Iris pigment epithelial cell (primary cell): ENCODE data around the gene PPP6C.
"Not testable (repeated sequence)": the region's sequence is repeated elsewhere in the genome, so short reads cannot be mapped to it uniquely, and the experiment has no call there.

Experiments used
- DNase-seq: peaks from one replicate; pipeline ENCODE4 v3.0.0-alpha.2; 2011; ENCODE audit warnings: low read depth

The PPP6C gene

GRCh38 chr9:125181756-125182155 is 7.8 kb downstream of the PPP6C start:
- DNase-seq: not testable (repeated sequence)

- no peak for DNase-seq
Observed at GRCh38 chr9:125180876-125181275, 8.7 kb downstream of the PPP6C start.

GRCh38 chr9:125179776-125180175 is 9.8 kb downstream of the PPP6C start:
- DNase-seq: not testable (repeated sequence)

DNA sequence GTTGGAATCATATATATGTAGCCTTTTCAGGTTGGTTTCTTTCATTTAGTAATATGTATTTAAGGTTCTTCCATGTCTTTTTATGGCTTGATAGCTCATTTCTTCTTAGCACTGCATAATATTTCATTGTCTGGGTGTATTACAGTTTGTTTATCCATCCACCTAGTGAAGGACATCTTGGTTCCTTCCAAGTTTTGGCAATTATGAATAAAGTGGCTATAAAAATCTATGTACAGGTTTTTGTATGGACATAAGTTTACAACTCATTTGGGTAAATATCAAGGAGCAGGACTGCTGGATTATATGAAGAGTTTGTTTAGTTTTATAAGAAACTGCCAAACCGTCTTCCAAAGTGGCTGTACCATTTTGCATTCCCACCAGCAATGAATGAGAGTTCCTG is 11.7 kb downstream of the PPP6C start:
- DNase-seq: no peak

DNA sequence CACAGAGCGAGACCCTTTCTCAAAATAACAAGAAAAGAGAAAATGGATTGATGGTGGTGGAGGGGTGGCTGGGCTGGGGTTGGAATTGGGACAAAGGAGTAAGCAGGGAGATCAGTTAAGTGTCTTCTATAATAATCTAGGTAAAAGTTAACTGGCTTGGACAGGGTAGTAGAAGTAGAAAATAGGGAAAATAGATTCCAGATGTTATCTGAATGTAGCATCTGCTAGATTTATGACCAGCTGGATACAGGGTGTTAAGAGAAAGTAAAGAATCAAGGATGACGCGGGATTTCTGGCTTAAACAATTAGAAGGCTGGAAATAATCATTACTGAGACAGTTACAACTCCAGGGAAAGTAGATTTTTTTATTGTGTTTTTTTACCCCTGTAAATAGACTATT is 13.0 kb downstream of the PPP6C start:
- DNase-seq: no peak

GRCh38 chr9:125172031-125172755 is 17.4 kb downstream of the PPP6C start:
- DNase-seq: peak; percentile 77

DNA sequence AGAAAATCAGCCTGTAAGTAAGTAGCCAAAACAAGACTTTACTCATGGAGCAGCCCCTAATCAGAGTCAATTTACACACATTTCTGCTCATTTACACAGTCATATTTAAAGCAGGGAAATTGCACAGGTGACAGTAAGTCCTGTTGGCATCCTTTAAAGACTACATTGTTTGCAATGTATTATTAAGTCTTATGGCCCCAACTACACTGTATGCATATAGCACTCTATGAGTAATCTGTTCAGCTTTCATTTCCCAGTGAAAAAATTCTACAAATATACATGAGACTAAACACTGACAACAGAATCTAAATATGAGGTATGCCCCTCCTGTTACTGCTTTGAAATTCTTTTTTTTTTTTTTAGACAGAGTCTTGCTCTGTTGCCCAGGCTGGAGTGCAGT is 19.7 kb downstream of the PPP6C start:
- peak; percentile 28 for DNase-seq

GRCh38 chr9:125166762-125167161 is 22.8 kb downstream of the PPP6C start:
- DNase-seq: no peak

DNA sequence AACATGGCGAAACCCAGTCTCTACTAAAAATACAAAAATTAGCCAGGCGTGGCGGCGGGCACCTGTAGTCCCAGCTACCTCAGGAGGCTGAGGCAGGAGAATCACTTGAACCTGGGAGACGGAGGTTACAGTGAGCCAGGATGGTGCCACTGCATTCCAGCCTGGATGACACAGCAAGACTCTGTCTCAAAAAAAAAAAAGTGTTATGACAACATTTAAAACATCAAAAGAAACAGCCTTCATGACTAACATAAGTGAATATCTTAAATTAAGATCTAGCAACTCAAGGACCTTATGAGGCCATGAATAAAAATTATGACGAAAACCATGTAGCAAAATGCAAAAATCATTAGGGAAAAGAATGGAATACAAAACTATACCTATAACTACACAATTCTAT is 26.7 kb downstream of the PPP6C start:
- DNase-seq: not testable (repeated sequence)

- peak; percentile 69 for DNase-seq
Observed at GRCh38 chr9:125161284-125161918, 28.2 kb downstream of the PPP6C start.

DNA sequence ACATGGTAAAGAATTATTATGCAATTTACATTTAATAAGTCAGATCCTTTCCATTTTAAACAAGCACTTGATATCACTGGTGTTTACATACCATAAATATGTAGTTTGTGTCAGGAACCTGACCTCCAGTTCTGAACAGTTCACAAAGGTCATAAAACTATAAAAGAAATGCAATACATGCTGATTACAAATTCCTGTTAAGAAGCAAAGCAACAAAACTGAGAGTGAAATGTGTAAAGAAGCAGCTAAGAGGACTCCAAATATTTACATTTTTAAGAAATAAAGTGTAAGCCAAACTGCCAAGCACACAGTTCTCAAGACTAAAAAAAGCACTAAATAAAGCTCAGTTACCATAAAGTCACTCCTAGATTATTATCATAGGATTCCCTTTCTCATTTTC is 28.9 kb downstream of the PPP6C start:
- no peak for DNase-seq

DNA sequence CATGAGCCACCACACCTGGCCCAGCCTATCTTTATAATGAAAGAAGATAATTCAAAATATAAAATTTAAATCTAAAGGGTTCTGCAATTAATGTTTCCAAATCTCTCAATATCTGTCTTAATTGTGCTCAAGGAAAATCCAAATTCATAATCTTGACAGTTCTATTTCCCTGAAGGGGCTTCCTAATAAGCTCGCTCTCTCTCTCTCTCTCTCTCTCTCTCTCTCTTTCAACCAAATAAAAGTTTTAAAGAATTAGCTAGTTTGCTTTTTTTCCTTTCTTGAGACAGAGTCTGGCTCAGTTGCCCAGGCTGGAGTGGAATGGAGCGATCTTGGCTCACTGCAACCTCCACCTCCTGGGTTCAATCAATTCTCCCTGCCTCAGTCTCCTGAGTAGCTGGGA is 33.1 kb downstream of the PPP6C start:
- no peak for DNase-seq

DNA sequence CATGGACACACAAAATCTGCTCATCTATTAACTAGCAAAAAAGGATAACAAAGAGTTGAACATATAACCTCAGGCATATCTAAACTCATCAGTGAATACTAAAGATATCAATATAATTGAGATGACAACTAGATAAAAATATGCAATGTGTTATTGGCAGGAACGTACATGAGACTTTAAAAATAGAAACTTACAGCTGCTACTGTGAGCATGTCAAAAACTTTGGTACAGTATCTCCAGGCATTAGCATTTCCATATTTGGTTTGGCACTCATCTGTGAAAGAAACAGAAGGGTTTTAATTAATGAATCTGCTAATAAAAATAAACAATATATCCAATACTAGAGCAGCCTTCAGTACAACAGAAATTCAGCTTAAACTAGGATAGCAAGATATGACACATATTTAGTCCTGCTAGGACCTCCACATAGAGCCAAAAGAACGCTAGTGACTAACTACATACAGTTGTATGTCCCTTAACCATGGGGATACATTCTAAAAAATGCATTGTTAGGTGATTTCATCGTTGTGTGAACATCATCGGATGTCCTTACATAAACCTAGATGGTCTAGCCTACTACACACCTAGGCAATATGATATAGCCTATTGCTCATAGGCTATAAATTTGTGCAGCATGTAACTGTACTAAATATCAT is 35.8 kb downstream of the PPP6C start:
- no peak for DNase-seq

GRCh38 chr9:125151730-125152129 is 37.9 kb downstream of the PPP6C start:
- no peak for DNase-seq

GRCh38 chr9:125150349-125151245 is 39.0 kb downstream of the PPP6C start:
- no peak for DNase-seq

DNA sequence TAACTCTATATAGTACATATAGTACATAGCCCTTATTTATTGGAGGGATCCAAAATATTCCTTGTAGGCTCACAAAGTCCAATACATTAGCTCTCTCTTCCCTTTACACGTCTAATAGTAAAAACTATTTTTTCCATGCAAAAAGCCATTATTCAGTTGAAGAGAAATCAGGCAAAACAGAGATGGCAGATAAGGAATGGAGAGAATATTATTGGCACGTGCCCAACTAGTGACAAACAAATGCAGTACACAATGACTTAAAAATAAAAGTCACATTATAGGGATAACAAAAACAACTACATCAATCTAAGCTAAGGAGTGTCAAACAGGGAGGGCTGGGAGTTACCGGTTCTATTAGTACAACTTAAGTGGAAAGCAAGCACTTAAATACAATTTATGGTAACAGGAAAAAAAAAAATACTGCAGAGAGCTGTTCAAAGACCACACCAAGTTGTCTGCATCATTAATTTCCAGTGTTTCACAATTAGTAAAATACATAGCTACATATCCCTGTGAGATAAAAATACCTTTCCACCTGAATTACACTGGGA is 42.1 kb downstream of the PPP6C start:
- no peak for DNase-seq

GRCh38 chr9:125146247-125146646 is 43.4 kb downstream of the PPP6C start:
- DNase-seq: peak; percentile 95

DNA sequence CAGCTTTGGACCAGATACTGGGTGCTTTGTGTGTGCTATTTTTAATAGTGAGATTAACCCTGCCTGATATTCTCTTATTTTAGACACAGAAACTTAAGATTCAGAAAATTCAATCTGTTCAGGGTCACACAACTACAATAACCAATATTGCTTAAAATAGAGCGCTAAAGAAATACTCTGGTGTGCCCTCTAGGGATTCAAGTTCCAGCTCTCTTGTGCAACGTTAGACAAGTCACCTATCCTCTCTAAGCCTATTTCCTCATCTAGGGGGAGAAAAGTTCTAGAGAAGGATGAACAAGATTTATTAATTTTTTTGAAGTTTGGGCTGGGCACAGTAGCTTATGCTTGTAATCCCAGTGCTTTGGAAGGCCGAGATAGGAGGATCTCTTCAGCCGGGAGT is 44.2 kb downstream of the PPP6C start:
- DNase-seq: peak; percentile 66

- DNase-seq: peak; percentile 99
Observed at GRCh38 chr9:125143377-125144090, 46.1 kb downstream of the PPP6C start, which contains the start of gene SCAI. SCAI (minus strand) TSS chr9:125143528; CDS start chr9:125143437, 91 bp downstream.

DNA sequence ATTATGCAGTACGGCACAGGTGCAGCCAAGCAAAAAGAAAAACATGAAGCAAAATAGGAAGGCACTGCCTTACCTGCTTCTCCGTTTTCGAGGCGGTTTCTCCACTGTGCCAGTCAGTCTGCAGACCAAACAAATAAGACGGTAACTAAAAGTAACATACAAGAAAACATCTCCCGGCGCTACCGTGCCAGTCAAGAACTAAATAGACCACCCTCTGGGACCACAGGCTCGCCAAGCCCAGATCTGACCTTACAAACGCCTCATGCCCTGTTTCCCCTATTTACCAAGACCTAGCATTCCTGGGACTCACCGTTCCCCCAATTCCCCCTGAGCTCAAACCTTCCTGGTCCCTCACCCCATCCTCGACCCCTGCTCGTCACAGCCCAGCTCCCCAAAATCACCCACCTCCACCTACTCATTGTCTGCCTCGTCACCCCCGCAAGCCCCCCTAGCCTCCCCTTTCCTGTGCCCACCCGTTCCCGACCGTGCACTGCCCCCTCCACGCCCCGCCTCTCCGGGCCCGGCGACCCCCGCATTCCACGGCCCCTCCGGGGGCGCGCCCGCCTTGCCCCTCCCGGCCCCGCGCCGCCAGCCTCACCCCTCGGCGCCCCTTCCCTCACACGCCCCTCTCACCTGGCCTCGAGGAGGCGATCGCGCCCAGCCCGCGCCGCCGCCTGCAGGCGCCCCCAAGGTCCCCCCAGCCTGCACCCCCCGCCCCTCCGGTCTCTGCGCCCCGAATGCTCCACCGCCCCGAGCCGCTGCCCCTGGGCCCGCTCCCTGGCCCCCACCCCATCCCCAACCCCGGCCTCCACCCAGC is 46.8 kb downstream of the PPP6C start:
- DNase-seq: no peak
